GM12878 (cell line): Measurements from ENCODE around the gene PRSS50.

ENCODE experiments used
- CTCF ChIP-seq, 3 experiments: IDR thresholded peaks in 2 of 3; conservative IDR thresholded peaks in 1 of 3; 2 replicates each; pipeline ENCODE4 v1.5.1; 2011; ENCODE audit warnings: low read depth in 3 of 3, low read length in 3 of 3, mild to moderate bottlenecking in 3 of 3, control low read depth in 2 of 3, moderate library complexity in 2 of 3, inconsistent platforms in 1 of 3, mixed read lengths in 1 of 3; ENCODE audit not compliant: control insufficient read depth in 2 of 3, insufficient read depth in 1 of 3; ENCODE audit errors: extremely low read depth in 1 of 3
- ZNF24 ChIP-seq: fragments of 450-650 bp; IDR thresholded peaks from 2 replicates; pipeline ENCODE4 v1.6.1; 2017; ENCODE audit warnings: antibody characterized with exemption, mild to moderate bottlenecking

GRCh38 chr3:46710671-46711295, 6.9 kb downstream of the PRSS50 start:
- TF ChIP-seq CTCF (IDR thresholded peaks at IDR 0.05 in 2 of 3, conservative IDR thresholded peaks at IDR 0.05 in 1 of 3; ENCODE audit: control insufficient read depth in 2 of 3, extremely low read depth in 1 of 3, insufficient read depth in 1 of 3, low read depth in 3 of 3, low read length in 3 of 3), result no peak
- no peak for TF ChIP-seq ZNF24
